NOMO-1 treated with DMSO at 0.1 percent for 48 hours (cell line): Measurements from ENCODE around the gene ZNF680.
"Not testable (repeated sequence)": the region's sequence is repeated elsewhere in the genome, so short reads cannot be mapped to it uniquely, and the experiment has no call there.

ENCODE experiments used
- DNase-seq: peaks from one replicate; lab custom pipeline; 2025; ENCODE audit not compliant: unreplicated experiment; lab: John Stamatoyannopoulos, UW

ZNF680 gene

GRCh38 chr7:64557601-64558322 lies 5.1 kb downstream of the ZNF680 start:
- DNase-seq, result no peak

- no peak for DNase-seq
These were observed 7.8 kb downstream of the ZNF680 start for GRCh38 chr7:64555046-64555445.

DNA sequence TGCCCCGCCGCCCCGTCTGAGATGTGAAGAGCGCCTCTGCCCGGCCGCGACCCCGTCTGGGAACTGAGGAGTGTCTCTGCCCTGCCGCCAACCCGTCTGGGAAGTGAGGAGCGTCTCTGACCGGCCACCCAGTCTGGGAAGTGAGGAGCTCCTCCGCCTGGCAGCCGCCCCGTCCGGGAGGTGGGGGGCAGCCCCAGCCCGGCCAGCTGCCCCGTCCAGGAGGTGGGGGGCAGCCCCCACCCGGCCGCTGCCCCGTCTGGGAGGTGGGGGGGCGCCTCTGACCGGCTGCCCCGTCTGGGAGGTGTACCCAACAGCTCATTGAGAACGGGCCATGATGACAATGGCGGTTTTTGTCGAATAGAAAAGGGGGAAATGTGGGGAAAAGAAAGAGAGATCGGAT lies 8.7 kb downstream of the ZNF680 start:
- not testable (repeated sequence) for DNase-seq

DNA sequence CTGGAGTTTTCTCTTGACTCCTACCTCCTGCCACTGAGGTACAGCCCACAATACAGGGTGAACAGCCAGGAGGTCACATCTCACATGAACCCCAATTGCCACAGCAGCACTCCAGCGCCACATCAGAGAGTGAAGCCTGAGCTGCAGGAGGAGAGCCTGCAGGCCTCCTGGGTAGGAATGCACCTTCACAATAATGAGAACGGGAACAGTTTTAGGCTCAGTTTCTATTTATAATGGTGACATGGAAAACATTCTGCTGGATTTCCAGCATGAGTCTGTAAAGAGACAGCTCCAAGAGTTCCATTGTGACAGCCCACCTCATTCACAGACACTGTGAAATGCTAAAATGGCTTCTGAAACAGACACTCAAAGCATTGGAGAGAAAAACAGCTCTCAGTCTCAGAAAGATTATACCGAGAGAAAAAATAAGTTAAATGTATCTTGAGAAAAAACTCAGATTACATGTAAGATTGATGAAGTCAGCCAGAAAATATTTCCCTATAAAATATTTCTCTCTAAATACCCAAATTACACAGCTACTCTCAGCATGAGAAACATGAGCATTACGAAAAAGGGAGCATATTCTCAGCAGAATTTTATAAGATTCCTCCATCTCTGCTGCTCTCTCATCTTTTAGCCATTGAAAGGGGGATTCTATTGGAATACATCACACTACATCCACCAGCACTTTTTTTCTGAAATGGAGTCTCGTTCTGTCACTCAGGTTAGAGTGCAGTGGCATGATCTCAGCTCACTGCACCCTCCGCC lies 11.3 kb downstream of the ZNF680 start:
- DNase-seq, result no peak

GRCh38 chr7:64544010-64544409 lies 18.9 kb downstream of the ZNF680 start:
- no peak for DNase-seq

DNA sequence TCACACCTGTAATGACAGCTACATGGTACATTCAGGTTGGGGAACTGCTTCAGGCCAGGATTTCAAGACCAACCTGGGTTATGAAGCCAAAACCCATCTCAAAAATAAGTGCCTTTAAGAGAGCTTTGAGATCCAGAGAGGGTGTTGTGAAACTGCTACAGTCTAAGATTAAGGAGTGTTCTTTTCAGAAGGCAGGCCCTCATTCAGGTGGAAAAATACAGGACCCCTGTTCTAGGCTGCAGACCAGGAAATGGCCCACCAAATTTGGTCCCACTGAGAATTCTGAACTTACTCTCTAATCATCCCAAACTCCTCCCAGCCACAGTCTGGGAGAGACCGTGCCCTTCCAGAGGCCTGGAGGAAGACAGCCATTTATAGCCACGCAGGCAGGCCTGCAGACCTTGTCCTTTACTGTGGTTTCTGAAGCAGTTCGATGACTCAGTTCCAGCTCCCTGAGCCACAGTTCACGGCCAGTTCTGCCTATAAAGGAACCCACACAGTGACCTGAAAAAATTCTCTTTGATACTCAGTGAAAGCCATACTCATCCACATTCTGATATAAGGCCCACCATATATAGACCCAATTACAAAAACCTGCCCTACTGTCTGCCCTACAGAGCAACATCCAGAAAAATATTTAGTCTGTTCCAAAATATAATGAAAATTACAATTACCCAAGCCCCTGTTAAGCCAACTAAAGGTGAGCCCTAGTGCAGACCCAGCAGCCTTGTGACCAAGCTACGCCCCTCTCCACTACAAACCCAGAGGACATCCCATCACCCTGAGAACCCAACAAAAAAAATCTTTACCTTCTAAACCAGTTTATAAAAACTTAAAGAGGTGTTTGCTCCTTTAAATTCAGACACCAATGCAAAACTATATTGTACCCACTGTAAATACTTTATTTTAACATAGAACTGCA lies 21.2 kb downstream of the ZNF680 start:
- no peak for DNase-seq

- DNase-seq, result no peak
These were observed 29.1 kb downstream of the ZNF680 start for GRCh38 chr7:64533756-64534155.

DNA sequence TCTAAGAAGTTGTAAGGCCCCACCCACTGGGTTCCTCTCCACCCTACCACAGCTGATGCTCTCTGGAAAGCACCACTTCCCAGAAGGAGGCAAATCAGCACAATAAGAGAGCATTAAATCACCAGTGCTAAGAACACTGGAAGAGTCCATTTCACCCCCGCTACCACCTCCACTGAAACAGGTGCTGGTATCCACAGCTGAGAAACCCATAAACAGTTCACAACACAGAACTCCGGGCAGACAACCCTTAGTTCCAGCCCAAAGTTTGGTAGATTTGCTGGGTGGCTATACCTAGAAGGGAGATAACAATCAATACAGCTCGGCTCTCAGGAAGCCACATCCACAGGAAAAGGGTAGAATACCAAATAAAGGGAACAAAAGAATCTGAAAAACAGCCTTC lies 34.1 kb downstream of the ZNF680 start:
- no peak for DNase-seq

GRCh38 chr7:64521409-64521984 lies 41.4 kb downstream of the ZNF680 start:
- DNase-seq, result no peak

DNA sequence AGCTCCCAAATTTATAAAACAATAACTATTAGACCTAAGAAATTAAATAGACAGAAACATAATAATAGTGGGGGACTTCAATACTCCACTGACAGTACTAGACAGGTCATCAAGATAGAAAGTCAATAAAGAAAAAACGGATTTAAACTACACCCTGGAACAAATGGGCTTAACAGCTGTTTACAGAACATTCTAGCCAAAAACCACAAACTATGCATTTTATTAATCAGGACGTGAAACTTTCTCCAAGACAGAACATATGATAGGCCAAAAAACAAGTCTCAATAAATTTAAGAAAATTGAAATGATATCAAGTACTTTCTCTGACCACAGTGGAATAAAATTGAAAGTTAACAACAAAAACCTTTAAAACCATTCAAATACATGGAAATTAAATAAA lies 46.4 kb downstream of the ZNF680 start:
- no peak for DNase-seq

DNA sequence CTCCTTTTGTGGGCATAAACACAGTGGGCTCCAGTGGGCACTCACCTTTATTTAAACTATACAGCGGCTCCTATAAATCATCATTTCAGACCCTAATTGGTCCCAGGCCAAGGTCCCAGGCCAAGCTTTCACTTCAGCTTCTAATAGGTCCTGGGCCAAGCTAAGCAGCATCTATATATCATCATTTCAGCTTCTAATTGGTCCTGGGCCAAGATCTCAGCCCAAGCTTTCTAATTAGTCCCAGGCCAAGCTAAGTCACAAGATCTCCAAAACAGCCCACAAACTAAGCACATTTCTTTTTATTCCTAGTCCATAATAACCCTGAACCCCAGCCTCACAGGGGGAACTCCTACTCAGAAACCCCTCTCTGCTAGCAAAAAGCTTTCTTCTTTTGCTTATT lies 47.1 kb downstream of the ZNF680 start:
- DNase-seq, result no peak

DNA sequence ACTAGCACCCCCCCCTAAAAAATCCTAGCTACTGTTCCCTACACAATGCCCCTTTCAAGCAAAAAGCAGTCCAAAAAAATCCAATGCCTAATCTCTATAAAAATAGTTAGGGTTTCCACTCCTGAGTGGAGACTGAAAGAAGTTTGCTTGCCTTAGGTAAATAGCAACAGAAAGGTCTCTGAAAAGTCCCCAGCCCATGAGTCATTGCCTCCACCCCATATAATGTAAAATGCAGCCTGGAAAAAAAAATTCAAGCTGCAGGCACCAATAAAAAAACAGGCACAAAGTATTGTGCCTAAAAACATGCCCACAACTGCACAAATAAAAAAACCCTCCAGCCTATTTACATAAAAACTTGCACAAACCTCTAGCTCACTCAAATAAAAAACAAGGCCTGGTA lies 47.5 kb downstream of the ZNF680 start:
- DNase-seq, result no peak

DNA sequence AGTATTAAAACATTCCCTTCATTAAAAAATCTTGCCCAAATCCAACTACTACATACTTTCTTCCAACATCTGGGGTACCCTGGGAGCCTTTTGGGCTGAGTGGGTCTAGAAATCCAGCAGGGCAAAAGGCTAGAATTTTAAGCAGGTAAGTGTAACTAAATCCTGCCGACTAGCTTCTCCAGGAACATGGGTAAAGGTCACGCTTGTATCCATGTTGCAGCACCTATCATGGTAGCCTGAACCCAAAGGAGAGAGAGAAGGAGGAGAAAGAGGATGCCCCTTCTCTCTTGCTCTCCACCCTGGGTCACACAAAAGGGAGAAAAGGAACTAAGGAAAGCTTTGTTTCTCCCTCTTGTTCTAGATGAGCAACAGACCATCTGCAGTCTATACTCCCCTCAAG lies 53.3 kb downstream of the ZNF680 start:
- DNase-seq, result no peak

DNA sequence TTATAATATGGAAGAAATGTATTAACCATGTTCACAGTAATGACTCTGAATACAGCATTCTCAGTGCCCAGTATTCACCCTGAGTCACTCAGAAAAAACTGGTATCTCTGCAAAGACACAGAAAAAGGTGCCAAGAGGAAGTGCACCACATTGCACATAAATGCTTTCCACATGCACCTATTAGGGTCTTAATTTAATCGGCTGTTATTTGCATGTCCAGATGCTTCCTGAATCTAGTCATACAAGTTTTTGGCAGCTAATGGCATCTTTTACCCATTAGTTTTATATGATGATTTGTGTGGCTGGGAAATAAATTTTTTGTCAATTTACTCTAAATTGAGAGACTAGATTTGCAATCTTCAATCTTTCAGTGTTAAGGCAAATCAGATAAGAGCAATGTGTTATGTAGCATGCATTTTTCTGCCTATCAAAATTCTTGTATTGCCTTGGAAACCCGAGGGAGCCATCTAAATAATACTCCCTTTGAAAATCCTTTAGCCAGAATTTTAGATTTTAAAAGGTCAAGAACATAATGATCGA lies 58.2 kb downstream of the ZNF680 start:
- no peak for DNase-seq

DNA sequence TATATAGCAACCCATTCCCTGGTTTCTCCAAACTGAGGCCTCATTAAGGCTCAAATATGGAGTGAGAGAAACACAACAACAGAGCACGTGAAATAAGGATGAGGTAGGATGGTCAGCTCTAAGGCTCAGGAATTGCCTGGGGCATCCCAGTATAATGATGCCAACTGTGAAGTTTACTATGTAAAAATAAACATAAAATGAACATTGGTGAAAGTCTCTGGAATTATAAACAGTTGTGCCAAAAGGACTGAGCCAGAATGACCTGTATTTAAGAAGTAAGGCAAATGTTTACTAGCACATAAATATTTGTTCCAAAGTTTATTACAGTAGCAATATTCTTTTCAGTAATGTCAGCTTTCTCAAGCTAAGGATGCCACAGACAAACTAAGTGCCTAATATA lies 64.6 kb downstream of the ZNF680 start:
- DNase-seq, result no peak

GRCh38 chr7:64494912-64495461 lies 67.9 kb downstream of the ZNF680 start:
- no peak for DNase-seq

GRCh38 chr7:64485623-64486022 lies 77.2 kb downstream of the ZNF680 start:
- no peak for DNase-seq
